HPDE6-E6E7 (cell line): ENCODE measurements around the gene THUMPD2.
"Not testable (repeated sequence)": the region's sequence is repeated elsewhere in the genome, so short reads cannot be mapped to it uniquely, and the experiment has no call there.

Experiments used
- DNase-seq: peaks from one replicate; pipeline ENCODE4 v3.0.0; 2011; ENCODE audit warnings: missing footprints; ENCODE audit errors: extremely low spot score

THUMPD2 gene, protein sequence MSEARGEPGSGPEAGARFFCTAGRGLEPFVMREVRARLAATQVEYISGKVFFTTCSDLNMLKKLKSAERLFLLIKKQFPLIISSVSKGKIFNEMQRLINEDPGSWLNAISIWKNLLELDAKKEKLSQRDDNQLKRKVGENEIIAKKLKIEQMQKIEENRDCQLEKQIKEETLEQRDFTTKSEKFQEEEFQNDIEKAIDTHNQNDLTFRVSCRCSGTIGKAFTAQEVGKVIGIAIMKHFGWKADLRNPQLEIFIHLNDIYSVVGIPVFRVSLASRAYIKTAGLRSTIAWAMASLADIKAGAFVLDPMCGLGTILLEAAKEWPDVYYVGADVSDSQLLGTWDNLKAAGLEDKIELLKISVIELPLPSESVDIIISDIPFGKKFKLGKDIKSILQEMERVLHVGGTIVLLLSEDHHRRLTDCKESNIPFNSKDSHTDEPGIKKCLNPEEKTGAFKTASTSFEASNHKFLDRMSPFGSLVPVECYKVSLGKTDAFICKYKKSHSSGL

DNA sequence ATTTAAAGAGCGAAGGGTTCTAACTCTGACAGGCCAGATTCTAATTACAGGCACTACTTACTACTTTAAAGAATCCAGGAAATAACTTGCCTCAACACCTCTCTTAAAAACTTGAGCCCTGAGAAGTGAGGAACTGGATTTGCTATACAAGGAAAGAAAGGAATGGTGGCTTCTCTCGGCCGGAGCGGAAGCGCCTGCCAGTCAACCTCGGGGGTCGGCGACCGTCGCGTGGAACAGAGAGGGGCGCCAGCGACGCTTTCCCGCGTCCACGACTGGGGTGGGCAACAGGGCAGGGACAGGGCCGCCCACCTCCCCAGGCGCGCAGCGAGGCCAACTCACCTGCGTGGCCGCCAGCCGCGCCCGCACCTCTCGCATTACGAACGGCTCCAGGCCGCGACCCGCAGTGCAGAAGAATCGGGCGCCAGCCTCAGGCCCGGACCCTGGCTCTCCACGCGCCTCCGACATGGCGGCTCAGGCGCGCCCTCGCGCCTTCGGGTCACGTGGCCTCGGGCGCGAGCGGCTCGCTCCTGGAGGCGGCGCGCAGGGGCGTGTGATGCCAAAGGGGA lies at the start of gene THUMPD2:
THUMPD2 (minus strand) TSS at position 484 of the 566 bp plus-strand sequence; CDS start at position 465, 19 bp downstream.
- peak; percentile 40 for DNase-seq

DNA sequence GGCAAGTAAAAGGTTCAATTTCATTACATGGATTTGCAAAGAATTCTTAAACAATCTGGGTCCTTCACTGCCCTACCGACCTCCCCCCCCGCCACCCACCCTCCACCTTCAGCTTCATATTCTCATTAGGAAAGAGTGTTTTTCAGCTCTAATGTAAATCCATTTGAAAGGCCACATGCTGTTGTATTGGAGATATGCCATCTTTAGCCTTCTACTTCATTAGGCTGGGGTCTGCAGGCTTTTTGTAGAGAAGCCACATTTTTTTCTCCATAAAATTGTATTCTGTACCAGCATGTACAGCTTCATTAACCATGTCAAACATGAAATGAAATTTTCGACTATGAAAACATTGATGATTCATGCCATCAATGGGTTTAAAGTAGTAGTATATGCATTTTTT lies 42.8 kb upstream of the THUMPD2 start:
- DNase-seq, result no peak

DNA sequence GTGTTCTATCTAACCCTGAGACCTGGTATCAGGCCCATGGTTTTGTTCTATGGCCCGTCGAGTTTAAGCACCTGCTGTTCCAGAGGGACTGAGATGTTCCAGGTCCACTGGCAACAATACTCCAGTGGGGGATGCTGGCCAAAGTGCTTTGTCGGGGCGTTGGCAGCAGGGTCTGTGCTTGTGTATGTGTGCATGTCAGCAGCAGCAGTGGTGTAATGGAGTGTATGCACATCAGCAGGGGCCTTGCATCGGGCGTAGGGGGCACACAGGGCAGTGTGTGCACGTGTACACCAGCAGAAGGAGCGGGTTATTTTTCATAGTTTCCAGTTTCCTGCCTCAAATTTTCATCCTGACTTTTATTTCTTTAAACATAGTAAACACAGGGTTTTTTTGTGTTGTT lies 37.8 kb upstream of the THUMPD2 start:
- DNase-seq, result no peak

DNA sequence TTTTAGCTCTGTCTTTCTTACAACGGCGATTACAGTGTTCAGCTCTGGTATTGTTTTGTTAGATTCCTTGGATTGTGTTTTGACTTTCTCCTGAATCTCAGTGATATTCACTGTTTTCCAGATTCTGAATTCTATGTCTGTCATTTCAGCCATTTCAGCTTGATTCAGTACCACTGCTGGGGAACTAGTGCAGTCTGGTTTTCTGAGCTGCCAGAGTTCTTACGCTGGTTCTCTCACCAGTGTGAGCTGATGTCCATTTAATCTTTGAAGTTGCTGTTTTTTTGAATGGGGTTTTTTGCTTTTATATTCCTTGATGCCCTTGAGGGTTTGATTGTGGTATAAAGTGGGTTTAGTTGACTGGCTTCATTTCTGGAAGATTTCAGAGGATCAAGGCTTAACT lies 37.4 kb upstream of the THUMPD2 start:
- no peak for DNase-seq

DNA sequence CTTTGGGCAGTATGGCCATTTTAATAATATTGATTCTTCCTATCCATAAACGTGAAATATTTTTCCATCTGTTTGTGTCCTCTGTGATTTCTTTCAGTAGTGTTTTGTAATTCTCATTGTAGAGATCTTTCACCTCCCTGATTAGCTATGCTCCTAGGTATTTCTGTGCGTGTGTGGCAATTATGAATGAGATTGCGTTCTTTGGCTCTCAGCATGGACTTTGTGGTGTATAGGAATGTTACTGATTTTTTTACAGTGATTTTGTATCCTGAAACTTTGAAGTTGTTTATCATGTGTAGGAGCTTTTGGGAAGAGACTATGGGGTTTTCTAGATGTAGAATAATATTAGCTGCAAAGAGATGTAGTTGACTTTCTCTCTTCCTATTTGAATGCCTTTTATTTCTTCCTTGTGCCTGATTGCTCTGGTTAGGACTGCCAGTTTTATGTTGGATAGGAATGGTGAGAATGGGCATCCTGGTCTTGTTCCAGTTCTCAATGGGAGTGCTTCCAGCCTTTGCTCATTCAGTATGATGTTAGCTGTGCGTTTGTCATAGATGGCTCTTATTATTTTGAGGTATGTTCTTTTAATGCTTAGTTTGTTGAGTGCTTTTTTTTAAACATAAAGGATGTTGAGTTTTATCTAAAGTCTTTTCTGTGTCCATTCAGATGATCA lies 27.0 kb upstream of the THUMPD2 start:
- no peak for DNase-seq

DNA sequence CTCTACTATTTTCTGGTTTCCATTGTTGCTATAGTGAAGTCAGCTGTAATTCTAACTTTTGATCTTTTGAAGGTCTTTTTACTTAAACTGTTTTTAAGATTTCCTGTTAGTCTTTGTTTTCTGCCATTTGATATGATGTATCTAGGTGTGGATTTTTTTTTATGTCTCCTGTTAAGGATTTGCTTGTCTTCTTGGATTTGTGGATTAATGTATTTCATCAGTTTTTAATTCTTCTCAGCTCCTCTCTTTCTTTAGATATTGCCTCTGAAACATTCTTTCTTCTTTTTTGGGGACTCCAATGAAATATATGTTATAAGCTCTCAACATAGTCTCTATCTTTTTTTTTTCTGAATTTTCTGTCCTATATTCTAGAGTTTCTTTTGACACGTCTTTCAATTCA lies 24.8 kb upstream of the THUMPD2 start:
- no peak for DNase-seq

DNA sequence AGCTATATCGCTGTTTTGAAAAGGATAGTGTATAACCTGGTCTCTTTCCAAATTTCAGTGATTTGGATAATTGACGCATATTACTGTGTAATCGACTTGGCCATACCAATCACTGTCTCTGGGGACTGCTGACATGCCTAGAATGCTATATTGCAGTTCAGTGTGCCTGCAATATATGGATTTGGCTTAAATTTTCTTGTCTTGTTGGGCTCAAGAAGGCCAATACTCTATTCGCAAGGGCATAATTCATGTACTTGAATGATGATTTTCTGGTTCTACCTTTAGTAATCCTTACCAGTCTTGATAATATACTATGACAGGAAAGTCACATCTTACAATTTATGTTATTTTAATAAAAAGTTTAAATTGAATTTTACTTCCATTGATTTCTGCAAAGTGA lies 21.7 kb upstream of the THUMPD2 start:
- no peak for DNase-seq

DNA sequence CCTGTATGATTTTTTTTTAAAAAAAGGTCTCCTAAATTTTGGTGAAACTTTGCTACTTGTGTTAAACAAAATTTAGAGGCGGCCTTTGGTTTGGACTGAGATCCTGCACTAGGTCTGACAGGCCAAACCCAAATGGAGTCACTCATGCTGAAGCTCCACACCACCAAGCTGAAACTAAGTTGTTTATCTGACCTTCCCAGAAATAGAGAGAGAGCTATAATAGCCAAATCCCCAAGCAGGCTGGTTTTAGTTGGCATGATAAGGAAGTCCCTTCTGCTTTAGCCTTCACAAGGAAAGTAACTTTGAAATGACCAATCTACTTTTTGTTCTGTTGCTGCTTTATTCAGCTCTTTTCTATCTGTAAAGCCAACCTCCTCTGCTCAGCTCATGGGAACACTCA lies 17.1 kb upstream of the THUMPD2 start:
- DNase-seq, result no peak

DNA sequence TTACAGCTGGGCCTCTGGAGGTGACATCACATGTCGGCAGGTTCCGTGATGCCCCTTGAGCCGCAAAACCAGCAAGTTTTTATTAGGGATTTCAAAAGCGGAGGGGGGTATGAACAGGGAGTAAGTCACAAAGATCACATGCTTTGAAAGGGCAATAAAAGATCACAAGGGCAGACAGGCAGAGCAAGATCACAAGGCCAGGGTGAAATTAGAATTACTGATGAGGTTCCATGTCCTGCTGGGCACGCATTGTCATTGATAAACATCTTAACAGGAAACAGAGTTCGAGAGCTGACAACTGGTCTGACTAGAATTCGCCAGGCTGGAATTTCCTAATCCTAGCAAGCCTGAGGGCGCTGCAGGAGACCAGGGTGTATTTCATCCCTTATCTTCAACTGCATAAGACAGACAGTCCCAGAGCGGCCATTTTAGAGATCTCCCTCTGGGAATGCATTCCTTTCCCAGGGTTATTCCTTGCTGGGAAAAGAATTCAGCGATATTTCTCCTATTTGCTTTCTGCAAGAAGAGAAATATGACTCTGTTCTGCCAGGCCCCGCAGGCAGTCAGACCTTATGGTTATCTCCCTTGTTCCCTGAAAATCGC lies 11.3 kb upstream of the THUMPD2 start:
- DNase-seq, result not testable (repeated sequence)

DNA sequence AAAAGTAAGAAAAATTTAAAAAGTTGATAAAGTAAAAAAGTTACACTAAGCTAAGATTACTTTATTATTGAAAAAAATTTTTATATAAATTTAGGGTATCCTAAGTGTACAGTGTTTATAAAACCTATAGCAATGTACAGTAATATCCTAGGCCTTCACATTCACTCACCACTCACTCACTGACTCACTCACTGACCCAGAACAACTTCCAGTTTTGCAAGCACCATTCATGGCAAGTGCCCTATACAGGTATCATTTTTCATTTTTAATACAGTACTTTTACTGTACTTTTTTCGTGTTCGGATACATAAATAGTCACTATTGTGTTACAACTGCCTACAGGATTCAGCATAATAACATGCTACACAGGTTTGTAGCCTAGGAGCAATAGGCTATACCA lies 8.9 kb upstream of the THUMPD2 start:
- no peak for DNase-seq

DNA sequence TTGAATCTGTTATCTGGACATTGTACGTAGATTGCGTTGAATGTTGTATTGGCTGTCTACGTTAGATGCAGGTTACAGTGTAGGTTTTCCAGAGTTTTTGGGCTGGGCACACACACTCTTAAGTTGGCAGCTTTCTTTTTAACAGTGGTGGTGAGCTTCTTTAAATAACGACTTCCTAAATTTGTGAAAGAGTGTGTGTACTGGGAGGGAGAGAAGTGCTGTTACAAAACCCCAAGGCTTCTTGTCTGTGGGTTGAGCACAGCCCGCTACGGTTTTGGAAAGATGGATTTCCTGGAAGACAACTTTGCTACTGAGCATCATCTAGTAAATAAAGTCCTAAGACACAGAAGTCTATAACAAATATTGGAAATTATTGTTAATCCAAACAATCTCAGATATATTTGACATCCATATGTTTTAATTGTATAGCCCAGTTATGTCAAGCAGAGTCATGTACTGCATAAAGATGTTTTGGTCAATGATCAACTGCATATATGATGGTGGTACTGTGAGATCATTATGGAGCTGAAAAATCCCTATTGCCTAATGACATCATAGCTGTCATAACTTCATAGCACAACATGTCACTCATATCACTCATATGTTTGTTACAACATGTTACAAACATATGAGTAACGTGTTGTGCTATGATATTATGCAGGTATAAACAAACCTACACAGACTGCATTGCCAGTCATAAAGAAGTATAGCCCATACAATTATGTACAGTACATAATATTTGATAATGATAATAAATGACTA lies 7.9 kb upstream of the THUMPD2 start:
- DNase-seq, result no peak

DNA sequence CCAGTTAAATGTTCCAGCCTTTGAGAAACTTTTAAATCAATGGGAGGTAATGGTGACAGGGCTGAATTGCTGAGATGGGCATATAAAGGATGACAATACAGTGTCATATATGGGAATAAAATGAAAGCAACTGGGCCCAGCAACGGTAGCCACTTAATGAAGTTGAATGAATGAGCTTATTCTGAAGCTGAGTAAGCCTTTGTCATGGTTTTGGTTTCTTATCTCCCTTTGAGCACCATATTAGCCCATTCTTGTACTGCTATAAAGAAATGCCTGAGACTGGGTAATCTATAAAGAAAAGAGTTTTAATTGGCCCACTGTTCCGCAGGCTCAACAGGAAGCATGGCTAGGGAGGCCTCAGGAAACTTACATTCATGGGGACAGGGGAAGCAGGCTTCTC lies 3.5 kb upstream of the THUMPD2 start:
- DNase-seq, result no peak

DNA sequence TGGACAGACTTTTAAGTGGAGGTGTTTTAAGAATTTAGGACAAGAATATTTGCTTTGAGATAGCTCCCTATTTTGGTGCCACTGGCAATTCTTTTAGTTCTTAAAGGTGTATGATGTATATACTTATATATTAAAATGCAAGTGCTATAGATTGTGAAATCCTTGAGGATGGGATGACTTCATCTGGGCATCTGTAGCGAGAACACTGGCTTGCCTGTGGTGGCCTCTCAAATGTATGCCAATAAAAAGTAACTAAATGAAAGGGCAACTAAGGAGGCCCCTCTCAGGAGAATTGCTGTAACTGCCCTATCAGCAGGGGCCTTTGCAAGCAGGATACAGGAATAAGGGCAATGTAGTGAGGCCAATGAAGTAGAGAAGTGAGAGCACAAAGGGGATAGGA lies 2.6 kb upstream of the THUMPD2 start:
- no peak for DNase-seq

DNA sequence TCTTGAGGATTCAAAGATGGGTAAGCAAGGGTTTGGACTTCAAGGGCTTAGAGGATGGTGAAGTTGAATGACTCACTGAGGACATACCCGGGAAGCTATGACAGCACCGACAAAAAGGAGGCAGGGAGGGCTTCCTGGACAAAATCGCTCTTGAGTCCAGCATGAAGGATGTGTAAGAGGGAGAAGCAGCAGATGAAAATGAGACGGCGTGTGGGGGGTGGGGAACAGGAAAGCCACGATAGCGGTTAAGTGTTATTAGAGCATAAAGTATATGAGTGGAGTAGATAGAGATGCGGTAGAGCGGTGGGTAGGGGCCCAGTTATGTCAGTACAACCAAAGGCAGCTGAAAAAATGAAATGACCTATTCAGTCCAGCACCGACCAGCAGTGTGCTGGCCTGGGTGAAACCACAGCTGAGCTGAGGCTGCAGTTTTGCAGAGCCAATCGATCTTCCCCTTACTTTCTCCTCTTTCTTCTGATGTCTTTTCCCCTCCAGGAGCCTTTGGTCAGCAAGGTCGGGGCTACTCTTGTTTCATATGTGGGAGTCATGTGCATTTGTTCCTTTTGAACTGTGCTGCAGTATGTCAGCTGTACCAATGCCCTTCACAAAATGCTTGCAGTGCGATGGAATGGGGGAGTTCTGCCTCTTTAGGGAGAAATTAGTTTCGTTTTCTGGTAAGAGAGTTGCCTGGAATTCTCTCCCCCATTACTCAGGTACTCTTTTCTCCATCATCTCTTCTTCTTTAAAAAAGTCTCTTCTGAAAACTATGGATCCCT lies 2.0 kb upstream of the THUMPD2 start:
- DNase-seq, result no peak

DNA sequence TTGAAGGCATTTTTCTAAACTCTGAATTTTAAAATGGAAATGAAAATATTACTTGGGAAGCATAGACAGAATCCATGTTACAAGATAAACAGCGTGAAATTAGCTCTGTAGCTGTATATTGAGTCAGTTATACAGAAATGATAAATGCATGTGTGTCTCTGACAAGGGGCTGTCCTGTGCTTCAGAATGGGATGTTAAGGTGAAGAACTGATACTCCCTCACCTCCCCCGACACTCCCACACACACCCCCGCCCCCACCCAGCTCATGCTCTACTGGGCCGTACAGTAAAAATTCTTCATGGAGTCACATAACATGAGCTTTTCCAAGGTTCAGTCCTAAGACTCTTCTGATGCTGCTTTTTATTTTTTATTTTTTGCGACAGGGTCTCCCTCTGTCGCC lies 869 bp upstream of the THUMPD2 start:
- DNase-seq, result no peak

DNA sequence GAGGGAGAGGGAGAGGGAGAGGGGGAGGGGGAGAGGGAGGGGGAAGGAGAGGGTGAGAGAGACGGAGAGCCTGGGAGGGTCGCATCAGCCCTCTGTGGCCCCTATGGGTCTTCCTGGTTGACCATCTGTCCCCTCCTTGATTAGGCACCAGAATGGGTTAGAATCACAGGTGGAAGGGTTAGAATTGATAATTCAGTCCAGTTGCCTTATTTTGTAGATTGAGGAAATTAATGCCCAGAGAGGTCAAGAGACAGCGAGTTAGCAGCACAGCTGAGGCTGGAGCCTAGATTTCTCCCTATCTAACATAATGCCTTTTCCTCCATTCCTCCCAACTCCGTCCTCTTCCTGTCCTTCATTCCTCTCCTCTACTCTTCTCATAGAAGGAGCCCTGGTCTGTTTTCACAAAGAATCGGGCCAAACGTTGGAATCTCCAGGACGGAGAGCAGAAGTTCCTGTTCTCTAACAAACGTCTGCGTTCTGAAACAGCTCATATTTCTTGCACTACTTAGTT lies 338 bp upstream of the THUMPD2 start:
- no peak for DNase-seq

DNA sequence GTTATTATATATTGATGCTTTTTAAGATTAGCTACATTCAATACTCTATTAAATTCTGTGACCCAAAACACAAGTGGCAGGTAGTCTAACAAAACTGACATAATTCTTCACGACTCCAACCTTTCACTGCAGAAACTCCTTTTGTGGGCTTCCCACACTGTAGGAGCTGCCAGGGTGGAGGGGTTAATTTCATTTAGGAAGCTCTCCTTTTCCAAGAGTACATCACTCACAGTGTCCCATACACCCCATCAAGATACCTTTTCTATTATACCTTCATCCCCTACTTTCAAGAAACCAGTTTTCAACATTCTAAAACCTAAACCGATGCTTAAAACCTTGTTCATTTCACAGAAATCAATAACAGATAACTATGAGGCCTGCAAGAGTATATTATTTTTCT lies 825 bp downstream of the THUMPD2 start:
- DNase-seq, result no peak

DNA sequence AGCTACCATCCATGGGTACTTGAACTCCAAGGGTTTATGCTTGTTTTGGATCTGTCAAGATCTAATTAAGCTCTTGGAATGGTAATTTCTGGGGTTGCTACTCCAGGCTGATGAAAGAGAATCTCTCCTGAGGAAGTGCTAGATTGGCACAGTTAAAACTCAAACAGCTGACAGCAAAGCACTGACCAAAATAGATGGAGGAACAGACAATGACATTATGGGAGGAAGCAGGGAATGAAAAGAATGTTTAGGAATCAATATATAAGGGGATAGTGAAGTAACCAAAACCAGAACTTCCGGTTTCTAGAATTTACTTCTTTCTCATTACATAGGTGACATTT lies 6.3 kb downstream of the THUMPD2 start:
- no peak for DNase-seq

DNA sequence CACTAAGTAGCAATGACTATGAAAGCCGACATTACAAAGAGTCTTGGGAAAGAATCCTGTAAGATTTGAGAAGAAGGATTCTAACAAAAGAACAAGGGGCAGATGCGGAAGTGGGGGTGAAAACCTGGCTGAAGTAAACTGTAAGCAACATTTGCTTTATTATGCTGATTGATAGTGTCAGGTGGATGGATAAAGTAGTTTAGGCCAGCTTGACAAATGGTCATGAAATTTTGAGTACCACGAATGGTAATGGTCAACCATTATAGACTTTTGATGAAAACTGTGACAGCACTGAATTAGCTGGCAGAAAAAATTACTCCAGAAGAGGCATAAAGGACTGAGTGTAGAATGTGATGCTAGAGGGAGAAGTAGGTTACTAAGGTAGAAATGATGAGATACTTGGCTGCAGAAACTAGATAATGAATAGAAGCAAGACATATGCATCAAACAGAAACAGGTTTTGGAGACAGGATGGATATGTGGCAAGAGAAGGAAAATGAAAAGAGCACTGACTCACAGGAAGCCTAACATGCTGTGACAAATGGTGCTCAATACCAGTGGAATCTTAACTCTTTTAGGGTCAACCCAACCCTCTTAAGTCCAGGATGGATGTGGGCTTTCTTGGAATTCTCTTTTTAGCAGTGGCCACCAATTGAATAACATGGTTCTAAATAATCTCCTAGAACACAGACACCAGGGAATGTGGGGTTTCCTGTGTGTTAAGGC lies 6.8 kb downstream of the THUMPD2 start:
- DNase-seq, result peak; percentile 27

DNA sequence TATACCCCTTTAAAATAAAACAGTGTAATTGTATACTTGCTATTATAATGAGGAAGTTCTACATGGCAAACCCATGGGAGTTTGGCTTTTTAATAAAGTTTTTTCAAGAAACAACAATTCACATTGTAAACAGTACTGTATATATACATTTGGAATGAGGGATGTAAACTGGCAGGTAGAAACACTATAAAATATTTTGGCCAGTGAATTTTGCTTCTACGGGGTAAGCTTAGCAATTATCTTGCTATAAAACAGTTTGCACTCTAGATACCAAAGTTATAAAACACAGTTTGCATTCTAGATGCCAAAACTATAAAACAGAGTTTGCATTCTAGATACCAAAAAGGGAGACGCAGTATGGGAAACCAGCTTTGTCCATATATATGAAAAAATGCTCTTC lies 16.6 kb downstream of the THUMPD2 start:
- DNase-seq, result no peak
